CMK (cell line): ENCODE results near the gene SCEL.
"Not testable (repeated sequence)": the region's sequence is repeated elsewhere in the genome, so short reads cannot be mapped to it uniquely, and the experiment has no call there.

Experiments used
- DNase-seq: peaks from one replicate; pipeline ENCODE4 v3.0.0-alpha.2; 2010; ENCODE audit warnings: low read depth

The SCEL gene

GRCh38 chr13:77535448-77535847 is at the start of gene SCEL:
Gene SCEL (plus strand): TSS chr13:77535706. CDS start chr13:77555876, 20,170 bp downstream.
- DNase-seq = no peak

GRCh38 chr13:77489566-77490337 is 45.8 kb upstream of the SCEL start:
- DNase-seq = no peak

- no peak for DNase-seq
Observed at GRCh38 chr13:77492982-77493381, 42.5 kb upstream of the SCEL start.

GRCh38 chr13:77494226-77494625 is 41.3 kb upstream of the SCEL start:
- no peak for DNase-seq

- no peak for DNase-seq
Observed at GRCh38 chr13:77497350-77497749, 38.2 kb upstream of the SCEL start.

GRCh38 chr13:77497835-77498234 is 37.7 kb upstream of the SCEL start:
- no peak for DNase-seq

GRCh38 chr13:77502104-77502720 is 33.3 kb upstream of the SCEL start:
- DNase-seq = no peak

GRCh38 chr13:77503398-77503797 is 32.1 kb upstream of the SCEL start:
- DNase-seq = no peak

- no peak for DNase-seq
Observed at GRCh38 chr13:77506874-77507273, 28.6 kb upstream of the SCEL start.

GRCh38 chr13:77507931-77508776 is 27.4 kb upstream of the SCEL start:
- no peak for DNase-seq

GRCh38 chr13:77508959-77509620 is 26.4 kb upstream of the SCEL start:
- DNase-seq = no peak

GRCh38 chr13:77510156-77510555 is 25.4 kb upstream of the SCEL start:
- DNase-seq = no peak

- no peak for DNase-seq
Observed at GRCh38 chr13:77511552-77511951, 24.0 kb upstream of the SCEL start.

GRCh38 chr13:77513719-77514335 is 21.7 kb upstream of the SCEL start:
- DNase-seq = no peak

- DNase-seq = no peak
Observed at GRCh38 chr13:77514336-77514726, 21.2 kb upstream of the SCEL start.

- no peak for DNase-seq
Observed at GRCh38 chr13:77515785-77516184, 19.7 kb upstream of the SCEL start.

- no peak for DNase-seq
Observed at GRCh38 chr13:77516342-77516789, 19.1 kb upstream of the SCEL start.

- DNase-seq = no peak
Observed at GRCh38 chr13:77518266-77518665, 17.2 kb upstream of the SCEL start.

- not testable (repeated sequence) for DNase-seq
Observed at GRCh38 chr13:77519396-77519795, 16.1 kb upstream of the SCEL start.

- DNase-seq = no peak
Observed at GRCh38 chr13:77519808-77520207, 15.7 kb upstream of the SCEL start.

GRCh38 chr13:77521194-77521593 is 14.3 kb upstream of the SCEL start:
- DNase-seq = no peak
